ENCODE measurements around the gene ALDH1L1. TPM values are rescaled to one million over a fixed set of nuclear protein-coding genes. Genes with fewer than 3 reads are reported as not detected.

ALDH1L1 gene
- total and polyA plus RNA-seq, 2 of the 13 experiments (the other 11 are each of a cell fraction or from before 2014, with no cell fraction given), result 11.2 to 28.7 TPM

DNA sequence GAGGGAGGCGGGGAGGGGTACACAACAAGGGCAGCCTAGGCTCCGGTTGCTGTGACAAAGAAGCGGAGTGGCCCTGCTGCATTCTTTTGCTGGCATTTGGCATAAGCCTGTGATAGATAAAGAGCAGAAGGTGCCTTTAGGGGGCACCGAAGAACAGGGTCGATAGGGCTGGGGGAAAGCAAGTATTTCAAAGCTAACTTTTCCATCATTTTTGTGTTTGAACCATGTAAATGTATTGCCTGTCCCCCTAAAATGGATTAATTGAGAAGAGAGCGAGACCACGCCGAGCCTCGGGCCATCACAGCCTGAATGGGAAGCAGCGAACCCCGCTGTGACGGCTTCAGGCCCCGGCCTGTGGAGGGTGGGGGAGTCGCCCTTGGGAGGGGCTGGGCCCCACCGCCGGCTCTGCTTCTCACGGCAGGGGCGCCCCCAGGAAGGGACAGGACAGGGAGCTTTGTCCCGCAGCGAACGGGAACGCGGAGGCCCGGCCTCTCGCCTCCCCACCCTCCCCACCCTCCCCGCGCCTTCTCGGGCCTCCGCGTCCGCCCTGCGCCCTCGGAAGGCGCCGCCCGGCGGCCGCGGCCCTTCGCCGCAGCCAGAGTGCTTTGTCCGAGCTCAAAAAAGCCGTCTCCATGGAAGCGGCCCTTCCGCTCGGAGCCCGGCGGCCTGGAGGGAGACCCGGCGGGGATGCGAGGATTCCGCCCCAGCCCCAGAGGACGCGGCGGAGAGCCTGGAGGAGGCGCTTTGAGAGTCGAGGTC lies 32.4 kb upstream of the ALDH1L1 start (continued):
- TF ChIP-seq, protein P1, sequence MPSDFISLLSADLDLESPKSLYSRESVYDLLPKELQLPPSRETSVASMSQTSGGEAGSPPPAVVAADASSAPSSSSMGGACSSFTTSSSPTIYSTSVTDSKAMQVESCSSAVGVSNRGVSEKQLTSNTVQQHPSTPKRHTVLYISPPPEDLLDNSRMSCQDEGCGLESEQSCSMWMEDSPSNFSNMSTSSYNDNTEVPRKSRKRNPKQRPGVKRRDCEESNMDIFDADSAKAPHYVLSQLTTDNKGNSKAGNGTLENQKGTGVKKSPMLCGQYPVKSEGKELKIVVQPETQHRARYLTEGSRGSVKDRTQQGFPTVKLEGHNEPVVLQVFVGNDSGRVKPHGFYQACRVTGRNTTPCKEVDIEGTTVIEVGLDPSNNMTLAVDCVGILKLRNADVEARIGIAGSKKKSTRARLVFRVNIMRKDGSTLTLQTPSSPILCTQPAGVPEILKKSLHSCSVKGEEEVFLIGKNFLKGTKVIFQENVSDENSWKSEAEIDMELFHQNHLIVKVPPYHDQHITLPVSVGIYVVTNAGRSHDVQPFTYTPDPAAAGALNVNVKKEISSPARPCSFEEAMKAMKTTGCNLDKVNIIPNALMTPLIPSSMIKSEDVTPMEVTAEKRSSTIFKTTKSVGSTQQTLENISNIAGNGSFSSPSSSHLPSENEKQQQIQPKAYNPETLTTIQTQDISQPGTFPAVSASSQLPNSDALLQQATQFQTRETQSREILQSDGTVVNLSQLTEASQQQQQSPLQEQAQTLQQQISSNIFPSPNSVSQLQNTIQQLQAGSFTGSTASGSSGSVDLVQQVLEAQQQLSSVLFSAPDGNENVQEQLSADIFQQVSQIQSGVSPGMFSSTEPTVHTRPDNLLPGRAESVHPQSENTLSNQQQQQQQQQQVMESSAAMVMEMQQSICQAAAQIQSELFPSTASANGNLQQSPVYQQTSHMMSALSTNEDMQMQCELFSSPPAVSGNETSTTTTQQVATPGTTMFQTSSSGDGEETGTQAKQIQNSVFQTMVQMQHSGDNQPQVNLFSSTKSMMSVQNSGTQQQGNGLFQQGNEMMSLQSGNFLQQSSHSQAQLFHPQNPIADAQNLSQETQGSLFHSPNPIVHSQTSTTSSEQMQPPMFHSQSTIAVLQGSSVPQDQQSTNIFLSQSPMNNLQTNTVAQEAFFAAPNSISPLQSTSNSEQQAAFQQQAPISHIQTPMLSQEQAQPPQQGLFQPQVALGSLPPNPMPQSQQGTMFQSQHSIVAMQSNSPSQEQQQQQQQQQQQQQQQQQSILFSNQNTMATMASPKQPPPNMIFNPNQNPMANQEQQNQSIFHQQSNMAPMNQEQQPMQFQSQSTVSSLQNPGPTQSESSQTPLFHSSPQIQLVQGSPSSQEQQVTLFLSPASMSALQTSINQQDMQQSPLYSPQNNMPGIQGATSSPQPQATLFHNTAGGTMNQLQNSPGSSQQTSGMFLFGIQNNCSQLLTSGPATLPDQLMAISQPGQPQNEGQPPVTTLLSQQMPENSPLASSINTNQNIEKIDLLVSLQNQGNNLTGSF (CRISPR knock-in tag; IDR thresholded peaks at IDR 0.05), result no peak
- TF ChIP-seq, protein P2, sequence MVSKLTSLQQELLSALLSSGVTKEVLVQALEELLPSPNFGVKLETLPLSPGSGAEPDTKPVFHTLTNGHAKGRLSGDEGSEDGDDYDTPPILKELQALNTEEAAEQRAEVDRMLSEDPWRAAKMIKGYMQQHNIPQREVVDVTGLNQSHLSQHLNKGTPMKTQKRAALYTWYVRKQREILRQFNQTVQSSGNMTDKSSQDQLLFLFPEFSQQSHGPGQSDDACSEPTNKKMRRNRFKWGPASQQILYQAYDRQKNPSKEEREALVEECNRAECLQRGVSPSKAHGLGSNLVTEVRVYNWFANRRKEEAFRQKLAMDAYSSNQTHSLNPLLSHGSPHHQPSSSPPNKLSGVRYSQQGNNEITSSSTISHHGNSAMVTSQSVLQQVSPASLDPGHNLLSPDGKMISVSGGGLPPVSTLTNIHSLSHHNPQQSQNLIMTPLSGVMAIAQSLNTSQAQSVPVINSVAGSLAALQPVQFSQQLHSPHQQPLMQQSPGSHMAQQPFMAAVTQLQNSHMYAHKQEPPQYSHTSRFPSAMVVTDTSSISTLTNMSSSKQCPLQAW (CRISPR knock-in tag; IDR thresholded peaks at IDR 0.05), result no peak
- no peak for TF ChIP-seq KLF15 (CRISPR knock-in tag; IDR thresholded peaks at IDR 0.05; ENCODE audit: borderline replicate concordance)
- peak; percentile 77 for TF ChIP-seq RAD21 (CRISPR knock-in tag; IDR thresholded peaks at IDR 0.05)
- TF ChIP-seq, protein P3, sequence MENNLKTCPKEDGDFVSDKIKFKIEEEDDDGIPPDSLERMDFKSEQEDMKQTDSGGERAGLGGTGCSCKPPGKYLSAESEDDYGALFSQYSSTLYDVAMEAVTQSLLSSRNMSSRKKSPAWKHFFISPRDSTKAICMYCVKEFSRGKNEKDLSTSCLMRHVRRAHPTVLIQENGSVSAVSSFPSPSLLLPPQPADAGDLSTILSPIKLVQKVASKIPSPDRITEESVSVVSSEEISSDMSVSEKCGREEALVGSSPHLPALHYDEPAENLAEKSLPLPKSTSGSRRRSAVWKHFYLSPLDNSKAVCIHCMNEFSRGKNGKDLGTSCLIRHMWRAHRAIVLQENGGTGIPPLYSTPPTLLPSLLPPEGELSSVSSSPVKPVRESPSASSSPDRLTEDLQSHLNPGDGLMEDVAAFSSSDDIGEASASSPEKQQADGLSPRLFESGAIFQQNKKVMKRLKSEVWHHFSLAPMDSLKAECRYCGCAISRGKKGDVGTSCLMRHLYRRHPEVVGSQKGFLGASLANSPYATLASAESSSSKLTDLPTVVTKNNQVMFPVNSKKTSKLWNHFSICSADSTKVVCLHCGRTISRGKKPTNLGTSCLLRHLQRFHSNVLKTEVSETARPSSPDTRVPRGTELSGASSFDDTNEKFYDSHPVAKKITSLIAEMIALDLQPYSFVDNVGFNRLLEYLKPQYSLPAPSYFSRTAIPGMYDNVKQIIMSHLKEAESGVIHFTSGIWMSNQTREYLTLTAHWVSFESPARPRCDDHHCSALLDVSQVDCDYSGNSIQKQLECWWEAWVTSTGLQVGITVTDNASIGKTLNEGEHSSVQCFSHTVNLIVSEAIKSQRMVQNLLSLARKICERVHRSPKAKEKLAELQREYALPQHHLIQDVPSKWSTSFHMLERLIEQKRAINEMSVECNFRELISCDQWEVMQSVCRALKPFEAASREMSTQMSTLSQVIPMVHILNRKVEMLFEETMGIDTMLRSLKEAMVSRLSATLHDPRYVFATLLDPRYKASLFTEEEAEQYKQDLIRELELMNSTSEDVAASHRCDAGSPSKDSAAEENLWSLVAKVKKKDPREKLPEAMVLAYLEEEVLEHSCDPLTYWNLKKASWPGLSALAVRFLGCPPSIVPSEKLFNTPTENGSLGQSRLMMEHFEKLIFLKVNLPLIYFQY (CRISPR knock-in tag; IDR thresholded peaks at IDR 0.05; ENCODE audit: borderline replicate concordance), result no peak
- no peak for TF ChIP-seq CHD4 (IDR thresholded peaks at IDR 0.05; ENCODE audit: borderline replicate concordance, low read length)
- no peak for TF ChIP-seq DNMT1 (CRISPR knock-in tag; IDR thresholded peaks at IDR 0.05)
- no peak for TF ChIP-seq ZNF615 (CRISPR knock-in tag; IDR thresholded peaks at IDR 0.05; ENCODE audit: borderline replicate concordance)
- TF ChIP-seq, protein P4, sequence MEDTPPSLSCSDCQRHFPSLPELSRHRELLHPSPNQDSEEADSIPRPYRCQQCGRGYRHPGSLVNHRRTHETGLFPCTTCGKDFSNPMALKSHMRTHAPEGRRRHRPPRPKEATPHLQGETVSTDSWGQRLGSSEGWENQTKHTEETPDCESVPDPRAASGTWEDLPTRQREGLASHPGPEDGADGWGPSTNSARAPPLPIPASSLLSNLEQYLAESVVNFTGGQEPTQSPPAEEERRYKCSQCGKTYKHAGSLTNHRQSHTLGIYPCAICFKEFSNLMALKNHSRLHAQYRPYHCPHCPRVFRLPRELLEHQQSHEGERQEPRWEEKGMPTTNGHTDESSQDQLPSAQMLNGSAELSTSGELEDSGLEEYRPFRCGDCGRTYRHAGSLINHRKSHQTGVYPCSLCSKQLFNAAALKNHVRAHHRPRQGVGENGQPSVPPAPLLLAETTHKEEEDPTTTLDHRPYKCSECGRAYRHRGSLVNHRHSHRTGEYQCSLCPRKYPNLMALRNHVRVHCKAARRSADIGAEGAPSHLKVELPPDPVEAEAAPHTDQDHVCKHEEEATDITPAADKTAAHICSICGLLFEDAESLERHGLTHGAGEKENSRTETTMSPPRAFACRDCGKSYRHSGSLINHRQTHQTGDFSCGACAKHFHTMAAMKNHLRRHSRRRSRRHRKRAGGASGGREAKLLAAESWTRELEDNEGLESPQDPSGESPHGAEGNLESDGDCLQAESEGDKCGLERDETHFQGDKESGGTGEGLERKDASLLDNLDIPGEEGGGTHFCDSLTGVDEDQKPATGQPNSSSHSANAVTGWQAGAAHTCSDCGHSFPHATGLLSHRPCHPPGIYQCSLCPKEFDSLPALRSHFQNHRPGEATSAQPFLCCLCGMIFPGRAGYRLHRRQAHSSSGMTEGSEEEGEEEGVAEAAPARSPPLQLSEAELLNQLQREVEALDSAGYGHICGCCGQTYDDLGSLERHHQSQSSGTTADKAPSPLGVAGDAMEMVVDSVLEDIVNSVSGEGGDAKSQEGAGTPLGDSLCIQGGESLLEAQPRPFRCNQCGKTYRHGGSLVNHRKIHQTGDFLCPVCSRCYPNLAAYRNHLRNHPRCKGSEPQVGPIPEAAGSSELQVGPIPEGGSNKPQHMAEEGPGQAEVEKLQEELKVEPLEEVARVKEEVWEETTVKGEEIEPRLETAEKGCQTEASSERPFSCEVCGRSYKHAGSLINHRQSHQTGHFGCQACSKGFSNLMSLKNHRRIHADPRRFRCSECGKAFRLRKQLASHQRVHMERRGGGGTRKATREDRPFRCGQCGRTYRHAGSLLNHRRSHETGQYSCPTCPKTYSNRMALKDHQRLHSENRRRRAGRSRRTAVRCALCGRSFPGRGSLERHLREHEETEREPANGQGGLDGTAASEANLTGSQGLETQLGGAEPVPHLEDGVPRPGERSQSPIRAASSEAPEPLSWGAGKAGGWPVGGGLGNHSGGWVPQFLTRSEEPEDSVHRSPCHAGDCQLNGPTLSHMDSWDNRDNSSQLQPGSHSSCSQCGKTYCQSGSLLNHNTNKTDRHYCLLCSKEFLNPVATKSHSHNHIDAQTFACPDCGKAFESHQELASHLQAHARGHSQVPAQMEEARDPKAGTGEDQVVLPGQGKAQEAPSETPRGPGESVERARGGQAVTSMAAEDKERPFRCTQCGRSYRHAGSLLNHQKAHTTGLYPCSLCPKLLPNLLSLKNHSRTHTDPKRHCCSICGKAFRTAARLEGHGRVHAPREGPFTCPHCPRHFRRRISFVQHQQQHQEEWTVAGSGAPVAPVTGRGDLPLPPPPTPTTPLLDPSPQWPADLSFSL (CRISPR knock-in tag; IDR thresholded peaks at IDR 0.05), result no peak
- no peak for TF ChIP-seq ZNF383 (CRISPR knock-in tag; IDR thresholded peaks at IDR 0.05; ENCODE audit: borderline replicate concordance)

All from HepG2 (cell line).